ENCODE data around the gene ORAI2. TPM values are rescaled to one million over a fixed set of nuclear protein-coding genes. Genes with fewer than 3 reads are reported as not detected.

The ORAI2 gene
- total RNA-seq, 6 experiments from 2014 or later: 1.2 to 4.2 (median 2.6) TPM

DNA sequence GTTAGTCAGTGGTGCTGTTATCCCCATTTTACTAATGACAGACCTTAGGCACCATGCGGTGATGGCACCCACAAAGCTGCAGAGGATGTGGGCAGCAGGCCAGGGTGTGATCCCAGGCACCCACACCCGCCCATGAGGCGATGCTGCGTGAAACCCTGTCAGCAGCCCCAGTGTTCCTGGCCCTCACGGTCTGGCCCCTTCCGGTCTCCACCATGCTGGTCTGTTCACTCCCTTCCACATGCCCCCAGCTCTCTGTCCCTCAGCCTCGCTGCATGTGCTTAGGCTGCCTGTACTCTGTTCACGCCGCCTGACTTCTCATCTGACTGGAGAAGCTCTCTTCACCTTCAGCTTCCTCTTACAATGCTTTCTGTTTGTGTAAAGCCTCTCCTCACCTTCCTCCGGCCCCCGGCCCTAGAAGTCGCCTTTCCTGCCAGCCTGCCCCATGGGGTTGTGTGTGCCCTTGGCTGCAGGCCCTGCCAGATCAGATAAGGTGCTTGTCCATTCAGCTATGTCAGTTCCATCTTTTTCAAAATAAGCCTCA, 17.6 kb upstream of the ORAI2 start:
- Histone ChIP-seq H3K9me3 (no peaks in the 10 kb centered on the region), H3K27ac (peak overlapping the region in 1 of 3 donors; percentile 5), H3K4me3 (no peak overlapping the region), H3K4me1 (no peaks in the 10 kb centered on the region), H3K27me3 (no peaks in the 10 kb centered on the region), H3K36me3 (peaks cover 0 to 27% (median 2%) of the 10 kb centered on the region in 4 donors)
- WGBS (ENCODE audit: insufficient coverage, low coverage, low lambda C conversion rate, missing lambda C conversion rate): 44% methylated on average over 3 of the region's 12 CpGs
- TF ChIP-seq, protein P1, sequence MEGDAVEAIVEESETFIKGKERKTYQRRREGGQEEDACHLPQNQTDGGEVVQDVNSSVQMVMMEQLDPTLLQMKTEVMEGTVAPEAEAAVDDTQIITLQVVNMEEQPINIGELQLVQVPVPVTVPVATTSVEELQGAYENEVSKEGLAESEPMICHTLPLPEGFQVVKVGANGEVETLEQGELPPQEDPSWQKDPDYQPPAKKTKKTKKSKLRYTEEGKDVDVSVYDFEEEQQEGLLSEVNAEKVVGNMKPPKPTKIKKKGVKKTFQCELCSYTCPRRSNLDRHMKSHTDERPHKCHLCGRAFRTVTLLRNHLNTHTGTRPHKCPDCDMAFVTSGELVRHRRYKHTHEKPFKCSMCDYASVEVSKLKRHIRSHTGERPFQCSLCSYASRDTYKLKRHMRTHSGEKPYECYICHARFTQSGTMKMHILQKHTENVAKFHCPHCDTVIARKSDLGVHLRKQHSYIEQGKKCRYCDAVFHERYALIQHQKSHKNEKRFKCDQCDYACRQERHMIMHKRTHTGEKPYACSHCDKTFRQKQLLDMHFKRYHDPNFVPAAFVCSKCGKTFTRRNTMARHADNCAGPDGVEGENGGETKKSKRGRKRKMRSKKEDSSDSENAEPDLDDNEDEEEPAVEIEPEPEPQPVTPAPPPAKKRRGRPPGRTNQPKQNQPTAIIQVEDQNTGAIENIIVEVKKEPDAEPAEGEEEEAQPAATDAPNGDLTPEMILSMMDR (IDR thresholded peaks at IDR 0.05): no peak
- no peak for DNase-seq
- ATAC-seq: peak; percentile 13 to 49 (median 45)
- intact Hi-C loops (cut with DNase I): no loop called here

DNA sequence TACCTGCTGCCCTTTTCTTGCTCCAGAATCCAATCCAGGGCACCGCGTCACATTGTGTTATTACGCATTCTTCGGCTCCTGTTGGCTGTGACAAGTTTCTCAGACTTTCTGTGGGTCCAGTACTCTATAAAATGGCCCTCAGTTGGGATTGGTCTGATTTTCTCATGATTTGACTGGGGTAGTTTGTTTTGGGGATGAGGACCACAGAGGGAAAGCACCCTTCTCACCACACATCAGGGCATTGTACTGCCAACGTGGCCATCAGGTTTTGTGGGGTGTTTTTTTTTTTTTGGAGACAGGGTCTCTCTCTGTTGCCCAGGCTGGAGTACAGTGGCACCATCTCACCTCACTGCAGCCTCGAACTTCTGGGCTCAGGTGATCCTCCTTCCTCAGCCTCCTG, 17.0 kb upstream of the ORAI2 start:
- ATAC-seq: no peak
- 86% methylated on average over 6 of the region's 6 CpGs for WGBS (ENCODE audit: insufficient coverage, low coverage, low lambda C conversion rate, missing lambda C conversion rate)
- TF ChIP-seq POLR2A (IDR thresholded peaks at IDR 0.05): no peak
- TF ChIP-seq, protein P1 (IDR thresholded peaks at IDR 0.05): no peak
- no peak overlapping the region for H3K27ac ChIP-seq
- no peaks in the 10 kb centered on the region for H3K27me3 ChIP-seq
- intact Hi-C loops (cut with DNase I): no loop called here
- no peak for DNase-seq
- no peaks in the 10 kb centered on the region for H3K4me1 ChIP-seq
- peaks cover 0 to 28% (median 2%) of the 10 kb centered on the region in 4 donors for H3K36me3 ChIP-seq
- H3K9me3 ChIP-seq: no peaks in the 10 kb centered on the region
- H3K4me3 ChIP-seq: no peak overlapping the region

DNA sequence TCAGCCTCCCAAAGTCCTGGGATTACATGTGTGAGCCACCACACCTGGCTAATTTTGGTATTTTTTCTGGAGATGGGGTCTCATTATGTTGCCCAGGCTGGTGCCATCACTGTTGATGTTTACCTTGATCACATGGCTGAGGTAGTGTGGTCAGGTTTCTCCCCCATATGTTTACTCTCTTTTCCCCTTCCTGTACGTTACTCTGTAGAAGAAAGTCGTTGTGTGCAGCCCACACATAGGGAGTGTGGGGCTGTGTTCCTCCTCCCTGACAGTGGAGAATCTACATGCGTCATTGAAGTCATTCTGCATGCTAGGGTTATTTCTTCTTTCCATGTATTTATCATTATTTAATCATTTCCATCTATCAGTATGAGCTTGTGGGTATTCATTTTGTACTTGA, 16.3 kb upstream of the ORAI2 start:
- H3K4me1 ChIP-seq: no peaks in the 10 kb centered on the region
- intact Hi-C loops (cut with DNase I): no loop called here
- no peaks in the 10 kb centered on the region for H3K9me3 ChIP-seq
- H3K4me3 ChIP-seq: no peak overlapping the region
- no peak overlapping the region for H3K27ac ChIP-seq
- no peak for TF ChIP-seq POLR2A (IDR thresholded peaks at IDR 0.05)
- TF ChIP-seq, protein P1 (IDR thresholded peaks at IDR 0.05): no peak
- ATAC-seq: no peak
- DNase-seq: no peak
- H3K27me3 ChIP-seq: no peaks in the 10 kb centered on the region
- peaks cover 0 to 31% (median 2%) of the 10 kb centered on the region in 4 donors for H3K36me3 ChIP-seq
- 55% methylated on average over 3 of the region's 3 CpGs for WGBS (ENCODE audit: insufficient coverage, low coverage, low lambda C conversion rate, missing lambda C conversion rate)

DNA sequence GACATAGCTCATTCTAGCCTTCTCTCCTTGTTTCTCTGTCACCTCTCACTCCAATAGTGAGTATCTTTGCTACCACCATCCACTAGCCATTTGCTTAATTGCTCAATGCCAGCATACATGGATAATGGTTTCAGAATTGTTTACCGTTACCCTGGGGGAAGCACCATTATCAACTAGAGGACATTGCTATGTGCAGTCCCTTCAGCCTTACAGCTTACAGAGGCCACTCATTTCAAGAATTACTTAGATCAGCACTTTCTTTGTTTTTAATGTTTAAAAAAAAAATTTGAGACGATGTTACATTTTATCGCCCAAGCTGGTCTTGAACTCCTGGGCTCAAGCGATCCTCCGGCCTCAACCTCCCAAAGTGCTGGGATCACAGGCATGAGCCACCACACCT, 14.8 kb upstream of the ORAI2 start:
- ATAC-seq (no peak), DNase-seq (no peak)
- intact Hi-C loops (cut with DNase I): no loop called here
- no peaks in the 10 kb centered on the region for H3K4me1 ChIP-seq
- H3K36me3 ChIP-seq: peaks cover 0 to 25% (median 2%) of the 10 kb centered on the region in 4 donors
- no peaks in the 10 kb centered on the region for H3K9me3 ChIP-seq
- no peak overlapping the region for H3K4me3 ChIP-seq
- TF ChIP-seq POLR2A (IDR thresholded peaks at IDR 0.05): no peak
- TF ChIP-seq, protein P1 (IDR thresholded peaks at IDR 0.05): no peak
- H3K27ac ChIP-seq: no peak overlapping the region
- no peaks in the 10 kb centered on the region for H3K27me3 ChIP-seq
- WGBS (ENCODE audit: insufficient coverage, low coverage, low lambda C conversion rate, missing lambda C conversion rate): 71% methylated on average over 3 of the region's 5 CpGs

All from right lobe of liver (tissue), 6 donors.